Sciatic nerve (tissue), 1 donor: Measurements from ENCODE around the gene ZNF8. TPM values are rescaled to one million over a fixed set of nuclear protein-coding genes. Genes with fewer than 3 reads are reported as not detected.

Experiments used
- microRNA-seq: library from miRNA; unstranded; fragments of <30 nt; microRNA quantifications from one replicate; pipeline ENCODE4 v1.2.0, GENCODE V29; 2020
- total RNA-seq: library from RNA; stranded (reverse); fragmentation: NEBNext Ultra II Directional; extraction: Animal tissue kit (Norgen Biotek cat#: 25700); gene quantifications from one replicate; pipeline ENCODE4 v1.2.1, GENCODE V29; 2021
- donor health status: DM: no; HTN: no; CAD: no.

ZNF8 gene
- total RNA-seq, 1 donor from 2014 or later = 6.9 TPM

Small RNAs within 50 kb of the gene (microRNA-seq; reads per million reads assigned to microRNA genes)
- gene MIR6806 = not detected

Other genes starting within 250 kb of the ZNF8 start
- gene ZSCAN1, start 244.9 kb upstream of the ZNF8 start, total RNA-seq = 0.40 TPM
- gene ZNF135, start 219.7 kb upstream of the ZNF8 start, total RNA-seq = 11.0 TPM
- gene ZSCAN18, start 180.7 kb upstream of the ZNF8 start, total RNA-seq = 70.1 TPM
- gene ZNF329, start 128.2 kb upstream of the ZNF8 start, total RNA-seq = 11.8 TPM
- gene ZNF274, start 95.9 kb upstream of the ZNF8 start, total RNA-seq = 32.0 TPM
- gene ZNF544, start 50.0 kb upstream of the ZNF8 start, total RNA-seq = 28.9 TPM
- 32.9 TPM for gene ERVK3-1, start 26.4 kb downstream of the ZNF8 start, total RNA-seq
- 4.5 TPM for gene ZSCAN22, start 48.0 kb downstream of the ZNF8 start, total RNA-seq
- gene A1BG, start 74.5 kb downstream of the ZNF8 start, total RNA-seq = 13.3 TPM
- 2.0 TPM for gene ZNF497, start 83.8 kb downstream of the ZNF8 start, total RNA-seq
- gene ZNF837, start 102.1 kb downstream of the ZNF8 start, total RNA-seq = 2.0 TPM
- gene RPS5, start 108.3 kb downstream of the ZNF8 start, total RNA-seq = 572 TPM
- gene RNF225, start 116.7 kb downstream of the ZNF8 start, total RNA-seq = not detected
- gene ZNF584, start 129.7 kb downstream of the ZNF8 start, total RNA-seq = 16.0 TPM
- gene ZNF132, start 161.2 kb downstream of the ZNF8 start, total RNA-seq = 6.1 TPM
- gene ZNF324B, start 172.7 kb downstream of the ZNF8 start, total RNA-seq = 7.5 TPM
- 15.2 TPM for gene ZNF324, start 188.1 kb downstream of the ZNF8 start, total RNA-seq
- gene ZNF446, start 197.4 kb downstream of the ZNF8 start, total RNA-seq = 10.3 TPM
- gene SLC27A5, start 233.0 kb downstream of the ZNF8 start, total RNA-seq = 10.1 TPM
- 14.9 TPM for gene ZBTB45, start 240.9 kb downstream of the ZNF8 start, total RNA-seq